22Rv1 (cell line): ENCODE measurements around the gene HK2.
"Not testable (repeated sequence)": the region's sequence is repeated elsewhere in the genome, so short reads cannot be mapped to it uniquely, and the experiment has no call there.

ENCODE experiments used
- H3K27ac ChIP-seq: fragments of 450-650 bp; 2 replicates; pipeline ENCODE4 v1.5.1; 2017
- ZFX ChIP-seq: fragments of 450-650 bp; IDR thresholded peaks from 2 replicates; pipeline ENCODE4 v1.6.1; 2017; ENCODE audit warnings: antibody characterized with exemption, borderline replicate concordance
- TF ChIP-seq, protein P1 (sequence below): fragments of 450-650 bp; IDR thresholded peaks from 2 replicates; pipeline ENCODE4 v1.5.1; 2017; ENCODE audit warnings: mild to moderate bottlenecking

HK2 gene

DNA sequence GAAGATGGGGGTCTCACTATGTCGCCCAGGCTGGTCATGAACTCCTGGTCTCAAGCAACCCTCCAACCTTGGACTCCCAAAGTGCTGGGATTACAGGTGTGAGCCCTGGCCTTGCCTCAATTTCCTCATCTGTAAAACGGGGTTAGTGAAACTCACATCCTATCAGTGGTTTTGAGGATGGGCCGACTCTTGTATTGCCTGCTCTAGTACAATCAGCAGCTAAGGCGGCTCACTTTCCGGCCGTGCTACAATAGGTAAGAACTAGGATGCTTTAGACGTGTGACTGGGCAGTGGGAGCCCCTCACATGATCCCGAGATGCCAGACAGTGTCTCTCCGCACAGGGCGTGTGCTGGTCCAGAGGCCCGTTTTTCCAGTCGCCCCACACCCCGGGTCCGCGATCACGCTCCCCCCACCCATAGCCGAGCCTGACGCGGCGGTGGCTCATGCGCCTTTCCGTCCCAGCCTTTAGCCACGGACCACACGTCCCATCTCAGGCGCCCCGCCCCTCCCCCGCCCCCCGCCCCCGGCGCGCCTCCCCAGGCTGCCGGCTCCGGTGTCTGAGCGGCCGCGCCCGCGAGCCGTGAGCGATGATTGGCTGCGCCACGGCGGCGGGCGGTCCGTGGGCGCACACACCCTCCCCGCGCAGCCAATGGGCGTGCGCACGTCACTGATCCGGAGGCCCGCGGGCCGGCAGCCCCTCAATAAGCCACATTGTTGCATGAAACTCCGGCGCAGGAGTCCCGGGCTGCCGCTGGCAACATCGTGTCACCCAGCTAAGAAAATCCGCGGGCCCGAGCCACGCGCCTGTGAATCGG, at the start of gene HK2:
TSS of gene HK2 (plus strand) at position 710 of the 816 bp plus-strand sequence. CDS start 454 bp downstream, outside the sequence.
- TF ChIP-seq, protein P1, sequence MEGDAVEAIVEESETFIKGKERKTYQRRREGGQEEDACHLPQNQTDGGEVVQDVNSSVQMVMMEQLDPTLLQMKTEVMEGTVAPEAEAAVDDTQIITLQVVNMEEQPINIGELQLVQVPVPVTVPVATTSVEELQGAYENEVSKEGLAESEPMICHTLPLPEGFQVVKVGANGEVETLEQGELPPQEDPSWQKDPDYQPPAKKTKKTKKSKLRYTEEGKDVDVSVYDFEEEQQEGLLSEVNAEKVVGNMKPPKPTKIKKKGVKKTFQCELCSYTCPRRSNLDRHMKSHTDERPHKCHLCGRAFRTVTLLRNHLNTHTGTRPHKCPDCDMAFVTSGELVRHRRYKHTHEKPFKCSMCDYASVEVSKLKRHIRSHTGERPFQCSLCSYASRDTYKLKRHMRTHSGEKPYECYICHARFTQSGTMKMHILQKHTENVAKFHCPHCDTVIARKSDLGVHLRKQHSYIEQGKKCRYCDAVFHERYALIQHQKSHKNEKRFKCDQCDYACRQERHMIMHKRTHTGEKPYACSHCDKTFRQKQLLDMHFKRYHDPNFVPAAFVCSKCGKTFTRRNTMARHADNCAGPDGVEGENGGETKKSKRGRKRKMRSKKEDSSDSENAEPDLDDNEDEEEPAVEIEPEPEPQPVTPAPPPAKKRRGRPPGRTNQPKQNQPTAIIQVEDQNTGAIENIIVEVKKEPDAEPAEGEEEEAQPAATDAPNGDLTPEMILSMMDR, result no peak
- no peak for TF ChIP-seq ZFX
- H3K27ac ChIP-seq, result peak within 1 kb of the TSS; percentile 64

DNA sequence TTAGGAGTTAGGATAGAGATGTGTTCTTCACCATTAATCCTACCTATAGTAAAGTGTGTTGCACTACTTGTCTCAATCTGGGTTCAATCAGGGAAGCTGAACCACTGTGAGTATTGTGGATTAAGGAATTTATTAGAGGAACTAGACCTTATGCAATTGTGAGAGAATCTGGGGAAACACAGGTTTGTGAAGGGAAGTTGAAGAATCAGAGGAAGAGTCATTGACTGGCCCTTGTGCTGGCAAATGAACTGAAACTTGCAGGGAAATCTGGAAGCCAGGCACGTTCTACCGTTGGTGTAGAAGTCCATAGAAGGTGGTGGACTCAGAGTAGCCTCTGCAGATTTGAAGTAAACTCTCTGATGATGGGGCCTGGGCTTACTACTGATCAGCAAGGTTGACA, 44.7 kb upstream of the HK2 start:
- TF ChIP-seq, protein P1, result no peak
- TF ChIP-seq ZFX, result no peak
- no peak overlapping the region for H3K27ac ChIP-seq

- no peak for TF ChIP-seq ZFX
- TF ChIP-seq, protein P1, result no peak
- H3K27ac ChIP-seq, result no peak overlapping the region
Measured at GRCh38 chr2:74792282-74792681, 41.6 kb upstream of the HK2 start.

- not testable (repeated sequence) for H3K27ac ChIP-seq
Measured at GRCh38 chr2:74794878-74795277, 39.0 kb upstream of the HK2 start.

DNA sequence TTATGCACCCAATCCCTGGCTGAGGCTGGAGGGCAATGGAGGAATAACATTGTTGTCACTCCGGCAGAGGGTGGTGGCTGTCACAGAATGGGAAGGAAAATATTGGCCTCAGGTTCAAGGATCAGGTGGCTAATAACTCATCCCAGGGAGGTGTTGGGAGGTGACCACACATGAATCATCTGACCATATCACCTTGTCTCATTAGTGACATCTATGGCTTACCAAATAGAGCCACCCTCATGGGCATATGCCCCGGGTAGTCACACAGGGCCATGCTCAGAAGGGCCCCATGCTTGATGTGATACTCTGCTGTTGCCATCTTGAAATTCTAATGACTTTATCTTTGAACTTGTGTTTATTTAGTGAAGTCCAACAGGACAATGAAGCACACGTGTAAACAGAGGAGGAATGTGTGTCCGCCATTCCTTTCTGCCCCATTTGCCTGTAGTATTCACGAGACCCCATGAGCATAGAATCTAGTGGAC, 27.5 kb upstream of the HK2 start:
- TF ChIP-seq, protein P1, result no peak
- no peak for TF ChIP-seq ZFX
- H3K27ac ChIP-seq, result no peak overlapping the region

DNA sequence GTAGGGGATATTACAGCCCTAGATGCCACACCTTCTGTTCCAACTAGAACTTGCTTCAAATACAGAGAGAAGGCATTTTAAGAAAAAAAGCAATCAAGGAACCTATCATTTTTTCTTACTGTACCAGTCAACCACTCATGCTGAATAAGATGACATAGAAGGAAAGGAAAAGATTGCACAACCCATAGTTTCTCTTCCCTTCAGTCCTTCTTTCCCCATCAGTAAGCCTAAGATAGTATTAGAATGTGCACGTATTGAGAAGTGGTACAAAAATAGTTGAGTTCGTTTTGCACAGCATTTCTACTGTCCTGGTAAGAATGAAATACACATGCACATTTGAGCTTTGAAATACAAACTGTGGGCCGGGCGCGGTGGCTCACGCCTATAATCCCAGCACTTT, 27.0 kb upstream of the HK2 start:
- no peak for TF ChIP-seq ZFX
- TF ChIP-seq, protein P1, result no peak
- H3K27ac ChIP-seq, result no peak overlapping the region

DNA sequence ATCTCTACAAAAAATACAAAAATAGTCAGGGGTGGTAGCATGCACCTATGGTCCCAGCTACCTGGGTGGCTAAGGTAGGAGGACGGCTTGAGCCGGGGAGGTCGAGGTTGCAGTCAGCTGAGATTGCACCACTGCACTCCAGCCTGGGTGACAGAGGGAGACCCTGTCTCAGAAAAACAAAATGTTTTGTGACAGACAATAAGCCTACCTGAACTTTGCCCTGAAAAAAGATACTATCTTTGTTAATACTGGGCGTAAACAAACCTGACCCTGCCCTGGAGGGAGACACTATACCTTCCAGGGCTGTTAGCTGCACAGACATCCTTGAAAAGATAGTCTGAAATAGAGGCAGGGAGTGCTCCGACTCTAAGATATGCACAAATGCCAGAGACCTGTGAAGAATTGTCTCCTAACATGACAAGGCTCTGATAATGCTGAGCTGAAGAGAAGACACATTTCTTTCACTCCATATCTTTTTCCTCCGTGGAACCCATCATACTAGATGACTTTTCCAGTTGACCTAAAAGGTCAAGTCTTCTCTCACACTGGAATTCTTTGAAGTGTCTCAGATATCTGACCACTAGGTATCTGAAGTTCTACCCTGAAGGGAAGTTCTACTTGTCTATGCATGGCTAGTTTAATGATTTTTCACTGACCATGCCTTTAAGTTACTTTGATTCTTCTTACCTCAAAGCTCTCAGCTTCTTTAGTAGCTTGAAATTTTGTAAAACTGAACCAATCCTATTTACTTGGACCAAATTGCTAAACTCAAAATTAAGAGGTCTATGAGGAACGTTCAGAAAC, 20.9 kb upstream of the HK2 start:
- TF ChIP-seq, protein P1, result no peak
- TF ChIP-seq ZFX, result no peak

More for the DNA sequence above, 20.9 kb upstream of the HK2 start:
- no peak overlapping the region for H3K27ac ChIP-seq
